ENCODE results near the gene HNRNPUL1. TPM values are rescaled to one million over a fixed set of nuclear protein-coding genes. Genes with fewer than 3 reads are reported as not detected.

Gene HNRNPUL1
- total RNA-seq, 2 donors from 2014 or later, result 324 to 357 TPM

DNA sequence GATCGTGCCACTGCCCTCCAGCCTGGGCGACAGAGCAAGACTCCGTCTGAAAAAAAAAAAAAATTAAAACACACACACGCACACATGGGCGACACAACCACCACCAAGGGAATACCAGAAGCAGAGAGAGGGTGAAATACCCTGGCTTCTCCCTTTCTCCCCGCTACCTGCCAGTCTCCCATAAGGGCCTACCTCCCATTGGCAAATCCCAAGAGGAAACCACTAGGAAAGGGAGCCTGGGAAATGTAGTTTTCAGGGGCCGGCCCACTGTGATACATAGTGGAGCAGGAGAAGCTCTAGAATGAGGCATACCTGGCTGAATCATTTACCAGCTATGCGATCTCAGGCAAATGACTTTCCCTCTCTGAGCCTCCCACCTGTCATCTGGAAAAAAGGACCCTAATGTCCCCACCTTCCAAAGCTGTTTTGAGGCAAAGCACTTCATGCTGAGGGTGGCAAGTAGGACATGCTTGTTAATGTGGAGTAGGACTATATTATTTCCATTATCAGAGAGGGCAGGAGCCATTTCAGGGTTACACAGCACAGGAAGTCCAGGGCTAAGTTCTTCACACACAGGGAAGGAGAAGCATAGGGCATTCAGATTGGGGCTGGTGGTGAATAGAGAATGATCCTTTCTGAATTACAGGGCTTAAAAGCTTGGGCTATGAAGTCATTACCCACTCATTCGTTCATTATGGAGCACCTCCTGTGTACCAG is 14.3 kb upstream of the HNRNPUL1 start:
- no peaks in the 10 kb centered on the region for H3K36me3 Mint-ChIP-seq (ENCODE audit: low read depth)
- H3K27ac Mint-ChIP-seq, result no peak overlapping the region
- no peak for ATAC-seq (replicated peaks)
- no peaks in the 10 kb centered on the region for H3K4me1 Mint-ChIP-seq
- no peaks in the 10 kb centered on the region for H3K9me3 Mint-ChIP-seq
- H3K27me3 Mint-ChIP-seq, result peaks cover 3% of the 10 kb centered on the region
- H3K4me3 Mint-ChIP-seq, result no peak overlapping the region

DNA sequence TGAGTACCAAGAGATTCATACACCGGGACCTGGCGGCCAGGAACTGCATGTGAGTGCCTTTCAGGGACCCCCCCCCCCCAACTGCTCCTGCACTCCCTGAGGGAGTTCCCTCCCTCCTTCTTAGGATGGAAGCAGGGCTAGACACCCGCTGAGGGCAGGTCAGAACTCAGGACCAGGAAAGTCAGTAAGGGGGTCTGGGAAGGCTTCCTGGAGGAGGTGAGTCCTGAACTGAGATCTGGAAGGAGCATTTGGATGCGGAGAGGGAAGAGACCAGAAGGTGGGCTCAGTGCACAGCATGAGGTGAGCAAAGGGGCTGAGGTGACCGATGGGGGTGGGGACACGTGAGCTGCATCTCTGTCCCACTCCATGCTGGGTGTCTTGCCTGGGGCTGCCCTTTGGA is 10.5 kb upstream of the HNRNPUL1 start:
- Mint-ChIP-seq H3K9me3 (no peaks in the 10 kb centered on the region), H3K27ac (no peak overlapping the region), H3K4me1 (no peaks in the 10 kb centered on the region), H3K4me3 (no peak overlapping the region), H3K36me3 (ENCODE audit: low read depth) (no peaks in the 10 kb centered on the region), H3K27me3 (peaks cover 3% of the 10 kb centered on the region)
- no peak for ATAC-seq (replicated peaks)

DNA sequence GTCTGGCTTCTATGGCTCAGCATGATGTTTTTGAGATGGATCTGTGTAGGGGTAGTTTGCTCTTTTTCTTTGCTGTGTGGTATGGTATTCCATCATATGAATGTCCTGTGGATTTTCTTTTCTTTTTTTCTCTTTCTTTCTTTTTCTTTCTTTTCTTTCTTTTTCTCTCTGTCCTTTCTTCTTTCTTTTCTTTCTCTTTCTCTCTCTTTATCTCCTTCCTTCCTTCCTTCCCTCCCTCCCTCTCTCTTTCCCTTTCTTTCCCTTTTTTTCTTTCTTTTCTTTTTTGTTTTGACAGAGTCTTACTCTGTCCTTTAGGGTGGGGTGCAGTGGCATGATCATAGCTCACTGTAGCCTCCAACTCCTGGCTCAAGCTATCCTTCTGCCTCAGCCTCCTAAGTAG is 9.0 kb upstream of the HNRNPUL1 start:
- Mint-ChIP-seq H3K27ac (peak overlapping the region; percentile 25), H3K36me3 (ENCODE audit: low read depth) (no peaks in the 10 kb centered on the region), H3K9me3 (no peaks in the 10 kb centered on the region), H3K4me3 (no peak overlapping the region), H3K4me1 (no peaks in the 10 kb centered on the region), H3K27me3 (peaks cover 3% of the 10 kb centered on the region)
- no peak for ATAC-seq (replicated peaks)

DNA sequence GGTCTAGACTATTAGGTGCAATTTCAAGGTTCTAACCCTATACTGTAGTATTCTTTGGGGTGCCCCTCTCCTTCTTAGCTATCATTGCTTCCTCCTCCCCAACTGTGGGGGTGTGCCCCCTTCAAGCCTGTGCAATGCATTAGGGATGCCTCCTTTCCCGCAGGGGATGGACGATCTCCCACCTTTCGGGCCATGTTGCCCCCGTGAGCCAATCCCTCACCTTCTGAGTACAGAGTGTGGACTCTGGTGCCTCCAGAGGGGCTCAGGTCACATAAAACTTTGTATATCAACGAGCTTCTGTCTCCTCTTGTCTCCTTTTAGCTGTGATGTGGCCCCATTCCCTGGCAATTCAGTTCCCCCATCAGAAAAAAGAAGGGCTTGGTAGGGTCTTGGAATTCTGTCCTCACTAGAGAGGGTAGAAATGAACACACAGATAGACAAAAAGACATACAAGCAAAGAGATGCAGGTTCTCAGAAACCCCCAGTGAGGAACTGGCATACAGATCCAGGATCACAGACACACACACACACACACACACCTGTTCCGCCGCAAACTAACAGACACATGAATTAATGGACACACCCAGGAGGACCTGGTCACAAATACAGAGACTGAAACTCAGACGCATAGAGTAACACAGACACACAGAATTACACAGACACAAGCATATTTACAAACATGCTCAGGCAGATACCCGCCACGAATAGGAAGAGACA is 2.5 kb upstream of the HNRNPUL1 start:
- H3K27me3 Mint-ChIP-seq, result no peaks in the 10 kb centered on the region
- no peak for ATAC-seq (replicated peaks)
- H3K27ac Mint-ChIP-seq, result peak overlapping the region; percentile 100
- H3K4me3 Mint-ChIP-seq, result peak overlapping the region; percentile 88
- H3K36me3 Mint-ChIP-seq (ENCODE audit: low read depth), result peaks cover 45% of the 10 kb centered on the region
- peaks cover 17% of the 10 kb centered on the region for H3K4me1 Mint-ChIP-seq
- H3K9me3 Mint-ChIP-seq, result no peaks in the 10 kb centered on the region

DNA sequence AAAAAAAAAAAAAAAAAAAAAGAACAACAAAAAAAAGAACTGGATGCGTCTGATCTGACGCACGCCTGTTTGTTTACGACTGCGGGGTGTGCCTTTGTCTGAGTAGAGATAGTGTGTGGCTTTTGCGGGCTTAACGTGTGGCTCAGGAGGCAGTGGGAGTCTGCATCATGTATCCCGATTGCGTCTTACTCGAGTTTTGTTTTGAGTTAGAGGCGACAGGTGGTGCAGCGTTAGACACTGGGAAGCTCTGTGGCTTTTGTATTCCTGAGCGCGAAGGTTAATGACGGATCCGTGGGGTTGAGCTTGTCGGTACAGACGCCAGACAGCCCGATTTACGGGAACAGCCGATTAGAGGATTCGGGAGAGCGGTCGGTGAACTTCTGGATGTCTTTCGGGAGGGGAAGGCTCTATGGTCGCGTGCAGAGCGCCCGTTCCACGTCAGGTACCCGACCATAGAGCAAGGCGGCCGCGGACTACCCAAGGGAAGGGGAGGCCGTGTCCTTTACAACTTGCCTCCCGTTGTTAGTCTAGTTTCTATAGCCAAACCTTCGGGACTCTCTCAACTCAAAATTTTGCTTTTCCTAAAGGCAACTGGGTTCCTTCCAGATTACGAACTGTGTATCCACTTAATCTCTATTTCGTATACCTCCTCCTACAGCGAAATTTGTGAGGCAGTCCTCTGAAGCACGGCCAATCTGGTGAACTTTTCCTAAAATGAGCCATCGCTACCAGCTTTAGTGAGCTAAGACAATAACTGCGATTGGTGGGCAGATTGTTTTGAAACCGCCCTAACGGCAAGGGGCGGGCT is 926 bp upstream of the HNRNPUL1 start:
- H3K4me3 Mint-ChIP-seq, result peak overlapping the region; percentile 88
- H3K4me1 Mint-ChIP-seq, result peaks cover 29% of the 10 kb centered on the region
- peaks cover 61% of the 10 kb centered on the region for H3K36me3 Mint-ChIP-seq (ENCODE audit: low read depth)
- peak; percentile 57 for ATAC-seq (replicated peaks)
- no peaks in the 10 kb centered on the region for H3K9me3 Mint-ChIP-seq
- peak overlapping the region; percentile 100 for H3K27ac Mint-ChIP-seq
- H3K27me3 Mint-ChIP-seq, result no peaks in the 10 kb centered on the region

DNA sequence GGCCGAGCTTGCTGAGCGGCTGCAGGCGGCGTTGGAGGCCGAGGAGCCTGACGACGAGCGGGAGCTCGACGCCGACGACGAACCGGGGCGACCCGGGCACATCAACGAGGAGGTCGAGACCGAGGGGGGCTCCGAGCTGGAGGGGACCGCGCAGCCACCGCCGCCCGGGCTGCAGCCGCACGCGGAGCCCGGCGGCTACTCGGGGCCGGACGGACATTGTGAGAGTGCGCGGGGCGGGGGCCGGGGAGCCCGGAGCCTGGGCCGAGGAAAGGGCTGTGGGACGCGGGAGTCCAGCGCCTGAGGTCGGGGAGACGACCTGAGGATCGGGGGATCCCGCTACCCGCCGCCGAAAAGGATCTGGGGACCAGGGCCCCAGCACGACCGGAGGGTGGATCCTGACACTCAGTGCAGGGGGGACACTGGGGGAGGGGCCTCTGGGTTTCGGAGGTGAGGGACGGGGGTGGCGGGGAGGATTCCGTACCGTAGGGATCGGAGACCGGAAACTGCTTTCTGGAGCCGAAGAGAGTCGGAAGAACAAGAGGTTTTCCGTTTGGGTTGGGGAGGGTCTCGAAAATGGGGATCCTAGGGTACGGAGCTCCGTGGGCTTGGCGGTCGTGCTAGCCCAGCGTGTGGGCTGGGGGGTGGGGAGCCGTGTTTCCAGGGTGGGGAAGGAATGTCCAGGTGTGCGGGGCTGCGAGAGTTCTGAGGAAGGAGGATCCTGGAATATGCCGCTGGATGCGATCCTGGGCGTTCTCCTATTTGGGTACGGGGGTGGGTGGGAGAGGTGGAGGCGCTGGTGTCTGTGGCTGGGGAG is 616 bp downstream of the HNRNPUL1 start:
- no peak for ATAC-seq (replicated peaks)
- Mint-ChIP-seq H3K4me3 (peak overlapping the region; percentile 88), H3K9me3 (no peaks in the 10 kb centered on the region), H3K27me3 (no peaks in the 10 kb centered on the region), H3K4me1 (peaks cover 29% of the 10 kb centered on the region), H3K27ac (peak overlapping the region; percentile 100), H3K36me3 (ENCODE audit: low read depth) (peaks cover 77% of the 10 kb centered on the region)

DNA sequence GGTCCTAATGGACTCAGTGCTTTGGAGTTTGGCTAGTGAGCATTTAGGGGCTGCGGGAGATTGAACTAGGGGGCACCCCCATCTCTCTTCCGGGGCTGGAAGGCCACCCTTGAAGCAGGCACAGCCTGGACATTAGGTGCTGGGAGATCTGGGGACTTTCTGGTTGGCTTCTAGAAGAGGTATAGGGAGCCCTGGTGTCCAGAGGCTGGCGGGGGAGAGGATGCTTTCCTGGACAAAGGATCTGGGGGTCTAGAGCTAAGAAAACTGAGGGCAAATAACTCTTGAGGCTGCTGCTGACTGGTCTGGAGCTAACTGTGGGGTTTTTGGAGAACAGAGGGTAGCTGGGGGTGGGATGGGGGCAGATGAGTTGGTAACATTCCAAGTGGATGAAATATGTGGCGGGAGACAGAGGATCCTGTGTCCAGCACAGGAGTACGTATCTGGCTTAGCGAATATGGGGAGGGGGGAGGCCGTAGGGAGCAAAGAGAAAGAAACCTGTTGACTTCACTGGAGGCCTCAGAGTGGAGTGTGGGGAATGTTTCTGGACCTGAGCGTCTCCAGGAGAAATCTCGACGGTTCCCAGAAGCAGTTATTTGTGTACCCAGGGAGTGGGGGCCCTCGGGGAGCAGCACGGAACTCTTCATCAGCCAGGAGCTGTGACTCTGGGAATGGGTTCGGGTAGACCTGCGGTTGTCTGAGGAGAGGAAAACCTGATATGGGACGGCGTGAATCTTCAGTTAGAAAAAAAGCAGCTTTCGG is 1.4 kb downstream of the HNRNPUL1 start:
- H3K9me3 Mint-ChIP-seq, result no peaks in the 10 kb centered on the region
- H3K4me3 Mint-ChIP-seq, result peak overlapping the region; percentile 88
- H3K4me1 Mint-ChIP-seq, result peaks cover 29% of the 10 kb centered on the region
- peak overlapping the region; percentile 100 for H3K27ac Mint-ChIP-seq
- H3K27me3 Mint-ChIP-seq, result no peaks in the 10 kb centered on the region
- H3K36me3 Mint-ChIP-seq (ENCODE audit: low read depth), result peaks cover 85% of the 10 kb centered on the region
- no peak for ATAC-seq (replicated peaks)

DNA sequence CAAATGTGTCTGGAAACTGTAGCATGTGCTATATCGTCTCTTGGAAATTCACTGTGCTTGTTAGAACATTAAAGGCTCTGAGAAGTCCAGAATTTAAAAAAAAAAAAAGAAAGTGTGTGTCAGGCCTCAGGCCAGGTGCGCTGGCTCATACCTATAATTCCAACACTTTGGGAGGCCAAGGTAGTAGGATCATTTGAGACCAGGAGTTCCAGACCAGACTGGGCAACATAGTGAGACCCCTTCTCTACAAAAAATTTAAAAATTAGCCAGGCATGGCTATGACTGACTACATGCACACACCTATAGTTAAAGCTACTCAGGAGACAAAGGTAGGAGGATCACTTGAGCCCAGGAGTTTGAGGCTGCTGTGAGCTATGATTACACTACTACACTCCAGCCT is 4.9 kb downstream of the HNRNPUL1 start:
- Mint-ChIP-seq H3K36me3 (ENCODE audit: low read depth) (peaks cover 99% of the 10 kb centered on the region), H3K27ac (no peak overlapping the region), H3K4me1 (peaks cover 26% of the 10 kb centered on the region), H3K4me3 (no peak overlapping the region), H3K9me3 (no peaks in the 10 kb centered on the region), H3K27me3 (no peaks in the 10 kb centered on the region)
- no peak for ATAC-seq (replicated peaks)

DNA sequence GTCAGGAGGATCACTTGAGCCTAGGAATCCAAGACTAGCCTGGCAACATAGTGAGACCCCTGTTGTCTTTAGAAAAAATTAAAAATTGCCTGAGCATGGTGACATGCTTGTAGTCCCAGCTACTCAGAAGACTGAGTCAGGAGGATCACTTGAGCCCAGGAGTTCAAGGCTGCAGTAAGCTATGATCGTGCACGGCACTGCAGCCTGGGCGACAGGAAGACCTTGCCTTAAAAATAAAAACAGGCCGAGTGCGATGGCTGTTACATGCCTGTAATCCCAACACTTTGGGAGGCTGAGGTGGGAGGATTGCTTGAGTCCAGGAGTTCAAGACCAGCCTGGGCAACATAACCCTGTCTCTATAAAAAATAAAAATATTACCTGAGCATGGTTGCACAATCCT is 5.4 kb downstream of the HNRNPUL1 start:
- H3K27ac Mint-ChIP-seq, result no peak overlapping the region
- no peak overlapping the region for H3K4me3 Mint-ChIP-seq
- no peak for ATAC-seq (replicated peaks)
- no peaks in the 10 kb centered on the region for H3K9me3 Mint-ChIP-seq
- peaks cover 26% of the 10 kb centered on the region for H3K4me1 Mint-ChIP-seq
- H3K27me3 Mint-ChIP-seq, result no peaks in the 10 kb centered on the region
- H3K36me3 Mint-ChIP-seq (ENCODE audit: low read depth), result peaks cover 99% of the 10 kb centered on the region

DNA sequence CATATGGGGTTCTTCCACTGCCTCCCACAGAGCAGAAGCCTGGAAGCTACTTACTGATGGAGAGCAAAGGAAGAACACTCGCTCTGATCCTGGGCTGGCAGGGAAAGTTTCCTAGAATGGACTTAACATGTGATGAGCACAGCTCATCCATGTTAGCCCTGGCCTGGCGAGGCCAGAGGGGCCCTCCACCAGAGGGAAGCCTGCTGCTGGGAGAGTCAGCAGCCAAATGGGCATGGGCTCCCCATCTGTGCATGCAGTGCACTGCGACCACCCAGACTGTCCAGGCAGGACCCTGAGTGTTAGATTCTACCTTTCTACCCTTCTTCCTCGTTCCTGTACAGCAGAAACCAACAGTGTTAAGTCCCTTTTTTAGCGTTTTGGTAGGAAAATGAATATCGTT is 8.9 kb downstream of the HNRNPUL1 start:
- H3K36me3 Mint-ChIP-seq (ENCODE audit: low read depth), result peaks cover 100% of the 10 kb centered on the region
- no peak overlapping the region for H3K4me3 Mint-ChIP-seq
- H3K27ac Mint-ChIP-seq, result peak overlapping the region; percentile 18
- no peak for ATAC-seq (replicated peaks)
- peaks cover 14% of the 10 kb centered on the region for H3K4me1 Mint-ChIP-seq
- H3K9me3 Mint-ChIP-seq, result no peaks in the 10 kb centered on the region
- no peaks in the 10 kb centered on the region for H3K27me3 Mint-ChIP-seq

DNA sequence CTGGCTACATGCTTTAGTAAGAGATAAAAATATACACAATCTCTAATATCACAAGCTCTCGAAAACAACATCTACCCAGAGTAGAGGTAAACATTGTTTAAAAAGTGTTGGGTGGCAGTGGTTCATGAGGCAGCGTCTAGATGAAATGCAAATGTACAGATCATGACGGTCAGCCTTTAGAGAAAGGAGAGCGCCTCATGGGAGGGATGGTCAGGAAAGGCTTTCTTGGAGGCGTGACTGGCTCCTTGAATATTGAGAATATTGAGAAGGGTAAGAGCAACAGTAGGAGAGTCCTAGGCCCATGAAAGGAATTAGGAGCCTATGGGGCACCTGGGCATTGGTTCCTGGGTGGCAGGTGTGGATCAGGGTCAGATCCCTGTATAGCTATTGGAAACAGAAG is 10.6 kb downstream of the HNRNPUL1 start:
- H3K9me3 Mint-ChIP-seq, result no peaks in the 10 kb centered on the region
- H3K4me1 Mint-ChIP-seq, result peaks cover 14% of the 10 kb centered on the region
- H3K27me3 Mint-ChIP-seq, result no peaks in the 10 kb centered on the region
- peak overlapping the region; percentile 5 for H3K27ac Mint-ChIP-seq
- peaks cover 100% of the 10 kb centered on the region for H3K36me3 Mint-ChIP-seq (ENCODE audit: low read depth)
- no peak for ATAC-seq (replicated peaks)
- no peak overlapping the region for H3K4me3 Mint-ChIP-seq

DNA sequence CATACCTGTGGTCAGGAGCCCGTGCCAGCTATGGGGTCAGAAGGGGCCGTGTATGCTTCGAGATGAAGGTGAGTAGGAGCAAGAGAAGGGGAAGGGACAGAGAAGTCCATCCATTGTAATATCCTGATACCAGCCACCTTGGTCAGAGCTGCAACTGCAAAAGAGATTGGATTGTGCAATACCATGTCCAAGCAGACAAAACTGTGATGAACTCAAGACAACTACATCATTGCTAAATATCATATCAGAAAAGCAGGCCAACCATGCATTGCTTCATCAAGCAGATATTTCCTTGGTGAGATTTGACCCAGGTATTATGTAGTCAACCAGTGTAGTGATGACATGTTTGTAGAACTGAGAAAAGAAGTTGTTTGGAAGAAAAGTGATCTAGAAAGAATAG is 12.1 kb downstream of the HNRNPUL1 start:
- H3K4me3 Mint-ChIP-seq, result no peak overlapping the region
- no peak overlapping the region for H3K27ac Mint-ChIP-seq
- no peak for ATAC-seq (replicated peaks)
- H3K27me3 Mint-ChIP-seq, result no peaks in the 10 kb centered on the region
- H3K9me3 Mint-ChIP-seq, result no peaks in the 10 kb centered on the region
- peaks cover 100% of the 10 kb centered on the region for H3K36me3 Mint-ChIP-seq (ENCODE audit: low read depth)
- peaks cover 14% of the 10 kb centered on the region for H3K4me1 Mint-ChIP-seq

DNA sequence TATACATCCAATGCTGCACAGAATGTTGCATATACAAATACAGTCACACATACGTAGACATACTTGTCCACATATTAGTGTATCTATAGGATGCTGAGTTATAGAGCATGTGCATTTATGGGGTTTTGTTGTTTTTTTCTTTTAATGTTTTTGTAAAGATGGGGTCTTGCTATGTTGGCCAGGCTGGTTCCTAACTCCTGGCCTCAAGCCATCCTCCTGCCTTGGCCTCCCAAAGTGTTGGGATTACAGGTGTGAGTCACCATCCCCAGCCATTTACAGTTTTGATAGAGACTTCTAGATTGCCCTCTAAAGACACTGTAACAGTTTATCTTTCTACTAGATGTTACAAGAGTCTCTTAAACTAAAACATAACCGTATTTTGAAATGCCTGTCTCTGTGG is 14.3 kb downstream of the HNRNPUL1 start:
- no peak for ATAC-seq (replicated peaks)
- Mint-ChIP-seq H3K36me3 (ENCODE audit: low read depth) (peaks cover 100% of the 10 kb centered on the region), H3K4me3 (no peak overlapping the region), H3K9me3 (no peaks in the 10 kb centered on the region), H3K4me1 (peaks cover 5% of the 10 kb centered on the region), H3K27ac (no peak overlapping the region), H3K27me3 (no peaks in the 10 kb centered on the region)

Data from activated T-helper 17 cell treated with anti-CD3 and anti-CD28 coated beads, Interleukin-2, amount 50 U/mL, for 72 hours (primary cell).